Measurements from ENCODE around the gene CACNA2D1.
A peak's percentile ranks its signal among the peaks of the same experiment; 100 is the strongest.

The CACNA2D1 gene

GRCh38 chr7:82335001-82335400 is 108.6 kb downstream of the CACNA2D1 start:
- TF ChIP-seq, protein P1, sequence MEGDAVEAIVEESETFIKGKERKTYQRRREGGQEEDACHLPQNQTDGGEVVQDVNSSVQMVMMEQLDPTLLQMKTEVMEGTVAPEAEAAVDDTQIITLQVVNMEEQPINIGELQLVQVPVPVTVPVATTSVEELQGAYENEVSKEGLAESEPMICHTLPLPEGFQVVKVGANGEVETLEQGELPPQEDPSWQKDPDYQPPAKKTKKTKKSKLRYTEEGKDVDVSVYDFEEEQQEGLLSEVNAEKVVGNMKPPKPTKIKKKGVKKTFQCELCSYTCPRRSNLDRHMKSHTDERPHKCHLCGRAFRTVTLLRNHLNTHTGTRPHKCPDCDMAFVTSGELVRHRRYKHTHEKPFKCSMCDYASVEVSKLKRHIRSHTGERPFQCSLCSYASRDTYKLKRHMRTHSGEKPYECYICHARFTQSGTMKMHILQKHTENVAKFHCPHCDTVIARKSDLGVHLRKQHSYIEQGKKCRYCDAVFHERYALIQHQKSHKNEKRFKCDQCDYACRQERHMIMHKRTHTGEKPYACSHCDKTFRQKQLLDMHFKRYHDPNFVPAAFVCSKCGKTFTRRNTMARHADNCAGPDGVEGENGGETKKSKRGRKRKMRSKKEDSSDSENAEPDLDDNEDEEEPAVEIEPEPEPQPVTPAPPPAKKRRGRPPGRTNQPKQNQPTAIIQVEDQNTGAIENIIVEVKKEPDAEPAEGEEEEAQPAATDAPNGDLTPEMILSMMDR (conservative IDR thresholded peaks at IDR 0.05; ENCODE audit: low read depth, low read length) = no peak

GRCh38 chr7:82331234-82331633 is 112.3 kb downstream of the CACNA2D1 start:
- TF ChIP-seq, protein P1 (conservative IDR thresholded peaks at IDR 0.05; ENCODE audit: low read depth, low read length) = no peak
- DNase-seq (ENCODE audit: low read depth) = no peak
- H3K4me3 ChIP-seq (ENCODE audit: low read depth, low read length) = no peak overlapping the region

More at GRCh38 chr7:82335001-82335400, 108.6 kb downstream of the CACNA2D1 start:
- DNase-seq (ENCODE audit: low read depth) = no peak
- H3K4me3 ChIP-seq (ENCODE audit: low read depth, low read length) = no peak overlapping the region

DNA sequence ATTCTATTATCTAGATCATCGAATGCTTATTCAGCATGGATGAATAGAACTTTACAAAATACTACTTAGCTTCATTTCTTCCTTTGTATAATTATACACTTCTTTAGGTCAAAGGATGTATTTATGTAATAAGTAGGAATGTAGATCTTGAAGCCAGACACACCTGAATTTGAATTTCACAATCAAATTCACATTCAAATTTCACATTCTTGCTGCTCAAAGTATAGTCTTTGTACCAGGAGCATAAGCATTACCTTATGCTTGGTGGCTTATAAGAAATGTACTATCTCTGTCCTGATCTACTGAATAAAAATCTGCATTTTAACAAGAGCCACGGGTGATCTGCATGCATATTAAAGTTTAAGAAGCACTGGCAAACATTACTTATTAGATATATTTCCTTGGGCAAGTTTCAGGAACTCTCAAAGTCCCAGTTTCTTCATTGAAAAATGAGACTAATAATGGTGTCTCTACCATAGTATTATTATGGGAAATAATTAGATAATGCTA is 112.8 kb downstream of the CACNA2D1 start:
- DNase-seq (ENCODE audit: low read depth) = no peak

DNA sequence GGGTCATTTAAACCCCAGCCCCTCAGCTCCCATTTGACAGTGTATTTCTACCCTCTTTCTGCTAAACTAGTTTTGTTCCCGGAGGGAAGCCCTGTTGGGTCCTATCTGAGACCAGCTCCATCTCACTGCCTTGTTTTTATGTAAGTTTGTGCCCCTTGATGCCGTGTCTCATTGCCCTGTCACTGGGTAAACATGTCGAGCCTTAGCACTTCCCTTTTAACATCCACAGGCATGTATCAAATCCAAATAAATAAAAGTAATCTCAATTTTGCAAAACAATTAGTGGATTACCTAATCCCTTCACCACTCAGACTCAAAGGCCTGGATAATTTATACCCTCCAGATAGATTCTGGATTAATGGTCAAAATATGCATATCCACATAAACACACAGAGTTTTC is 115.7 kb downstream of the CACNA2D1 start:
- DNase-seq (ENCODE audit: low read depth) = no peak
- no peak overlapping the region for H3K4me3 ChIP-seq (ENCODE audit: low read depth, low read length)
- TF ChIP-seq, protein P1 (conservative IDR thresholded peaks at IDR 0.05; ENCODE audit: low read depth, low read length) = no peak

More for the DNA sequence above, 112.8 kb downstream of the CACNA2D1 start:
- H3K4me3 ChIP-seq (ENCODE audit: low read depth, low read length) = no peak overlapping the region
- TF ChIP-seq, protein P1 (conservative IDR thresholded peaks at IDR 0.05; ENCODE audit: low read depth, low read length) = no peak

GRCh38 chr7:82325416-82325815 is 118.2 kb downstream of the CACNA2D1 start:
- no peak for DNase-seq (ENCODE audit: low read depth)
- TF ChIP-seq, protein P1 (conservative IDR thresholded peaks at IDR 0.05; ENCODE audit: low read depth, low read length) = no peak
- no peak overlapping the region for H3K4me3 ChIP-seq (ENCODE audit: low read depth, low read length)

GRCh38 chr7:82323806-82324205 is 119.8 kb downstream of the CACNA2D1 start:
- peak; percentile 25 for DNase-seq (ENCODE audit: low read depth)
- no peak overlapping the region for H3K4me3 ChIP-seq (ENCODE audit: low read depth, low read length)
- TF ChIP-seq, protein P1 (conservative IDR thresholded peaks at IDR 0.05; ENCODE audit: low read depth, low read length) = no peak

GRCh38 chr7:82319674-82320118 is 123.9 kb downstream of the CACNA2D1 start:
- peak; percentile 85 for DNase-seq (ENCODE audit: low read depth)
- no peak overlapping the region for H3K4me3 ChIP-seq (ENCODE audit: low read depth, low read length)
- TF ChIP-seq, protein P1 (conservative IDR thresholded peaks at IDR 0.05; ENCODE audit: low read depth, low read length) = no peak
